K562 (cell line): ENCODE data around the gene GPR107. TPM values are rescaled to one million over a fixed set of nuclear protein-coding genes. Genes with fewer than 3 reads are reported as not detected.

Source experiments
- BCOR ChIP-seq: fragments of 450-650 bp; IDR thresholded peaks from 2 replicates; pipeline ENCODE4 v1.6.1; 2016
- CREB1 ChIP-seq, 2 experiments: sonication (generic) in 1 of 2; formaldehyde crosslinking in 1 of 2; IDR thresholded peaks; 2 replicates each; pipeline versions ENCODE4 v1.6.1 to v1.8.0; 2012 to 2022; ENCODE audit warnings: inconsistent platforms in 1 of 2, mild to moderate bottlenecking in 1 of 2, missing genetic modification reagents in 1 of 2, moderate library complexity in 1 of 2
- CREB3 ChIP-seq: fragments of 450-650 bp; conservative IDR thresholded peaks from 2 replicates; pipeline ENCODE4 v1.6.1; 2016; ENCODE audit warnings: missing genetic modification characterization, low read depth, mild to moderate bottlenecking, missing compliant biosample characterization, moderate library complexity
- ELF1 ChIP-seq: fragments of 200-800 bp; sonication (Bioruptor generic); IDR thresholded peaks from 2 replicates; pipeline ENCODE4 v1.6.1; 2016; ENCODE audit warnings: missing genetic modification characterization, missing compliant biosample characterization
- ESRRB ChIP-seq: fragments of 250-450 bp; sonication (Bioruptor Pico); IDR thresholded peaks from 2 replicates; pipeline ENCODE4 v1.5.0; 2020; ENCODE audit warnings: mild to moderate bottlenecking, moderate library complexity, borderline replicate concordance
- FOXJ2 ChIP-seq: fragments of 200-800 bp; sonication (Bioruptor generic); IDR thresholded peaks from 2 replicates; pipeline ENCODE4 v1.6.1; 2016; ENCODE audit warnings: missing genetic modification characterization, missing compliant biosample characterization
- GATAD2B ChIP-seq: fragments of 450-650 bp; IDR thresholded peaks from 2 replicates; pipeline ENCODE4 v1.6.1; 2017; ENCODE audit warnings: mild to moderate bottlenecking, borderline replicate concordance
- MIER1 ChIP-seq: fragments of 450-650 bp; IDR thresholded peaks from 2 replicates; pipeline ENCODE4 v1.6.1; 2016; ENCODE audit warnings: antibody characterized with exemption, mild to moderate bottlenecking, low read depth
- PML ChIP-seq: IDR thresholded peaks from 2 replicates; pipeline ENCODE4 v1.6.1; 2012; ENCODE audit warnings: low read length, inconsistent platforms
- SRSF7 ChIP-seq: fragments of 200-400 bp; formaldehyde crosslinking; optimal IDR thresholded peaks from 2 replicates; pipeline ENCODE3; 2017; ENCODE audit warnings: mild to moderate bottlenecking, low read depth, low read length
- ZMIZ1 ChIP-seq, 2 experiments: fragments of 150-350 bp in 1 of 2; IDR thresholded peaks; 2 replicates each; pipeline ENCODE4 v1.6.1; 2012 to 2016; ENCODE audit warnings: low read depth in 2 of 2, low read length in 2 of 2, mild to moderate bottlenecking in 1 of 2, moderate library complexity in 1 of 2
- ZNF12 ChIP-seq: sonication (generic); formaldehyde crosslinking; IDR thresholded peaks from 2 replicates; pipeline ENCODE4 v1.4.0; 2020; ENCODE audit warnings: mild to moderate bottlenecking, missing genetic modification reagents
- ZNF274 ChIP-seq: IDR thresholded peaks from 2 replicates; pipeline ENCODE4 v1.6.1; 2011; ENCODE audit warnings: low read depth, mild to moderate bottlenecking, low read length, moderate library complexity, borderline replicate concordance
- ZNF347 ChIP-seq: fragments of 450-650 bp; formaldehyde crosslinking; IDR thresholded peaks from 2 replicates; pipeline ENCODE4 v1.4.0; 2020; ENCODE audit warnings: low read depth, mild to moderate bottlenecking, moderate library complexity
- ZNF551 ChIP-seq: fragments of 250-450 bp; sonication (Bioruptor Pico); IDR thresholded peaks from 2 replicates; pipeline ENCODE4 v1.5.0; 2021; ENCODE audit warnings: mild to moderate bottlenecking, moderate library complexity
- ZNF609 ChIP-seq: sonication (generic); formaldehyde crosslinking; IDR thresholded peaks from 2 replicates; pipeline ENCODE4 v1.8.1; 2023; ENCODE audit warnings: missing genetic modification reagents, mild to moderate bottlenecking, borderline replicate concordance
- polyA plus RNA-seq, 8 experiments: library from polyadenylated mRNA; depleted of rRNA in 4 of 8; stranded (reverse) in 5 of 8; unstranded in 3 of 8; fragments of >200 nt; fragmentation: Nextera tagmentation in 2 of 8; fragmentation: Illumina TruSeq in 1 of 8; extraction: Ambion mirVana in 2 of 8; extraction: Trizol in 1 of 8; gene quantifications; 2 replicates each; pipeline versions ENCODE4 v1.2.1 to v1.2.3, GENCODE V29; 2011 to 2014; ENCODE audit warnings: inconsistent platforms in 1 of 8, missing spikeins in 1 of 8
- total RNA-seq, 7 experiments: library from RNA; depleted of rRNA in 6 of 7; stranded (reverse); fragments of >200 nt in 6 of 7; fragmentation: Illumina TruSeq in 2 of 7; extraction: Trizol in 2 of 7; gene quantifications; 2 replicates each; pipeline versions ENCODE4 v1.2.1 to v1.2.3, GENCODE V29; 2011 to 2021; ENCODE audit warnings: low replicate concordance in 1 of 7

GPR107 gene
- total and polyA plus RNA-seq, 9 of the 15 experiments (the other 6 are each of a cell fraction or from before 2014, with no cell fraction given): 3.2 to 34.6 (median 14.4) TPM

- TF ChIP-seq SRSF7 (no peak), ZNF12 (CRISPR knock-in tag) (no peak), CREB1 (IDR thresholded peaks at IDR 0.05) (no peak), CREB1 (CRISPR knock-in tag; IDR thresholded peaks at IDR 0.05) (peak; percentile 39; the same call in 1 of the 2 replicates), MIER1 (no peak), ZNF609 (CRISPR knock-in tag) (no peak), ZNF551 (no peak), ELF1 (peak; percentile 62), ZMIZ1 (IDR thresholded peaks at IDR 0.05; ENCODE audit: low read depth in 2 of 2, low read length in 2 of 2) (peak in 1 of 2 experiments; percentile 9; a peak in 1 of 4 replicates), ESRRB (CRISPR knock-in tag) (no peak), GATAD2B (no peak), PML (peak; percentile 63; the same call in 1 of the 2 replicates), CREB3 (tag) (no peak), FOXJ2 (tag) (no peak), BCOR (no peak), ZNF274 (no peak), ZNF347 (CRISPR knock-in tag) (no peak)
Measured at GRCh38 chr9:130053504-130054324, at the start of gene GPR107 (continued).
